Testis (tissue), 2 donors: ENCODE results near the gene ZBTB7C.

Experiments used
- CTCF ChIP-seq, 3 experiments: fragments of 450-650 bp in 2 of 3; fragments of 200-600 bp in 1 of 3; sonication (generic) in 1 of 3; IDR thresholded peaks; one replicate each; pipeline ENCODE4 v1.5.1; 2016 to 2019; ENCODE audit warnings: antibody characterized with exemption in 3 of 3, mild to moderate bottlenecking in 2 of 3, moderate library complexity in 1 of 3
- POLR2A ChIP-seq: fragments of 450-650 bp; IDR thresholded peaks from one replicate; pipeline ENCODE4 v1.6.1; 2017; ENCODE audit warnings: antibody characterized with exemption, mild to moderate bottlenecking, moderate library complexity

GRCh38 chr18:48293954-48294898 is 115.0 kb downstream of the ZBTB7C start:
- TF ChIP-seq CTCF (IDR thresholded peaks at IDR 0.05) = no peak
- TF ChIP-seq POLR2A = no peak
